Nephron progenitor cell (in vitro differentiated cells): ENCODE measurements around the gene STUB1.

ENCODE experiments used
- DNase-seq: peaks from one replicate; pipeline ENCODE4 v3.0.0; 2021
- H3K27ac Mint-ChIP-seq: 2 replicates; pipeline ENCODE4 v1.8.0; 2021; ENCODE audit warnings: mild to moderate bottlenecking, moderate library complexity, mixed read lengths
- H3K27me3 Mint-ChIP-seq: 2 replicates; pipeline ENCODE4 v1.8.0; 2021; ENCODE audit warnings: mild to moderate bottlenecking, low read depth, mixed read lengths; ENCODE audit not compliant: poor library complexity
- H3K36me3 Mint-ChIP-seq: 2 replicates; pipeline ENCODE4 v1.8.0; 2021; ENCODE audit warnings: low read depth, mixed read lengths
- H3K4me1 Mint-ChIP-seq: 2 replicates; pipeline ENCODE4 v1.8.0; 2021; ENCODE audit warnings: mixed read lengths
- H3K4me3 Mint-ChIP-seq: 2 replicates; pipeline ENCODE4 v1.8.0; 2021; ENCODE audit warnings: mild to moderate bottlenecking, moderate library complexity, mixed read lengths
- H3K9me3 Mint-ChIP-seq: 2 replicates; pipeline ENCODE4 v1.8.0; 2021; ENCODE audit warnings: mild to moderate bottlenecking, moderate library complexity, mixed read lengths
- CTCF ChIP-seq: fragments of 200-600 bp; sonication (generic); IDR thresholded peaks from 2 replicates; pipeline ENCODE4 v1.5.0; 2021; ENCODE audit warnings: antibody characterized with exemption

STUB1 gene

GRCh38 chr16:682493-683395, 2.5 kb downstream of the STUB1 start:
- no peak overlapping the region for H3K27ac Mint-ChIP-seq

GRCh38 chr16:683396-684070, 3.3 kb downstream of the STUB1 start:
- H3K4me1 Mint-ChIP-seq: peaks cover 41% of the 10 kb centered on the region
- peaks cover 3% of the 10 kb centered on the region for H3K27me3 Mint-ChIP-seq
- TF ChIP-seq CTCF: no peak
- no peaks in the 10 kb centered on the region for H3K9me3 Mint-ChIP-seq
- H3K36me3 Mint-ChIP-seq: peaks cover 19% of the 10 kb centered on the region
- H3K27ac Mint-ChIP-seq: no peak overlapping the region
- no peak for DNase-seq
- H3K4me3 Mint-ChIP-seq: peak overlapping the region; percentile 78

More at GRCh38 chr16:682493-683395, 2.5 kb downstream of the STUB1 start:
- no peaks in the 10 kb centered on the region for H3K9me3 Mint-ChIP-seq
- DNase-seq: no peak
- TF ChIP-seq CTCF: no peak
- H3K4me3 Mint-ChIP-seq: peak overlapping the region; percentile 78
- peaks cover 3% of the 10 kb centered on the region for H3K27me3 Mint-ChIP-seq
- H3K36me3 Mint-ChIP-seq: peaks cover 19% of the 10 kb centered on the region
- H3K4me1 Mint-ChIP-seq: peaks cover 41% of the 10 kb centered on the region

- Mint-ChIP-seq H3K9me3 (no peaks in the 10 kb centered on the region), H3K27me3 (no peaks in the 10 kb centered on the region), H3K27ac (peak within 1 kb of the TSS; percentile 54), H3K4me3 (peak within 1 kb of the TSS; percentile 78), H3K4me1 (peaks cover 44% of the 10 kb centered on the region), H3K36me3 (peaks cover 19% of the 10 kb centered on the region)
- DNase-seq: peak; percentile 97
- no peak for TF ChIP-seq CTCF
Measured at GRCh38 chr16:684071-684794, 4.0 kb downstream of the STUB1 start, which contains the start of gene JMJD8. Gene JMJD8, minus strand, starts transcription at chr16:684334. Its CDS starts 15 bp downstream, at chr16:684319.

- TF ChIP-seq CTCF: no peak
- Mint-ChIP-seq H3K4me1 (peaks cover 48% of the 10 kb centered on the region), H3K36me3 (peaks cover 19% of the 10 kb centered on the region), H3K9me3 (no peaks in the 10 kb centered on the region), H3K27me3 (no peaks in the 10 kb centered on the region), H3K27ac (no peak overlapping the region), H3K4me3 (no peak overlapping the region)
- DNase-seq: no peak
Measured at GRCh38 chr16:684961-685696, 4.9 kb downstream of the STUB1 start.

GRCh38 chr16:685967-686366, 5.8 kb downstream of the STUB1 start:
- Mint-ChIP-seq H3K36me3 (peaks cover 17% of the 10 kb centered on the region), H3K4me1 (peaks cover 52% of the 10 kb centered on the region), H3K27ac (peak overlapping the region; percentile 48), H3K9me3 (no peaks in the 10 kb centered on the region), H3K4me3 (peak overlapping the region; percentile 40), H3K27me3 (peaks cover 4% of the 10 kb centered on the region)
- TF ChIP-seq CTCF: peak; percentile 45
- peak; percentile 65 for DNase-seq
